Esophagus squamous epithelium (tissue), 4 donors: ENCODE measurements around the gene NOM1.
"Not testable (repeated sequence)": the region's sequence is repeated elsewhere in the genome, so short reads cannot be mapped to it uniquely, and the experiment has no call there.

Experiments
- POLR2A ChIP-seq, 4 donors: fragments of 450-650 bp; IDR thresholded peaks; one replicate each; pipeline ENCODE4 v1.6.1; 2017; ENCODE audit warnings: antibody characterized with exemption in 4 of 4, mild to moderate bottlenecking in 4 of 4, moderate library complexity in 3 of 4
- TF ChIP-seq, protein P1 (sequence below), 6 experiments: fragments of 450-650 bp in 4 of 6; fragments of 200-600 bp in 2 of 6; sonication (generic) in 2 of 6; IDR thresholded peaks; one replicate each; pipeline ENCODE4 v1.5.1; 2016 to 2019; ENCODE audit warnings: antibody characterized with exemption in 6 of 6, mild to moderate bottlenecking in 4 of 6, moderate library complexity in 4 of 6

DNA sequence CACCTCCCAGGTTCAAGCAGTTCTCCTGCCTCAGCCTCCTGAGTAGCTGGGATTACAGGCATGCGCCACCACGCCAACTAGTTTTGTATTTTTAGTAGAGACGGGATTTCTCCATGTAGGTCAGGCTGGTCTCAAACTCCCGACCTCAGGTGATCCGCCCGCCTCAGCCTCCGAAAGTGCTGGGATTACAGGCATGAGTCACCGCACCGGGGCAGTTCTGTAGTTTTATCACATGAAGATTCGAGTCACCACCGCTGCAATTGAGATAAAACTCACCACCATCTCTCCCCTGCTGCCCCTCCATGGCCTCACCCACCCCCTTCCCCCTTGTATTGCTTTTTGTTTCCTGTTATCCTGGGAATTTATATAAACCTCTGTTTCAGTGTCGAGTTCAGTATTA lies 3.7 kb downstream of the NOM1 start:
- TF ChIP-seq, protein P1, sequence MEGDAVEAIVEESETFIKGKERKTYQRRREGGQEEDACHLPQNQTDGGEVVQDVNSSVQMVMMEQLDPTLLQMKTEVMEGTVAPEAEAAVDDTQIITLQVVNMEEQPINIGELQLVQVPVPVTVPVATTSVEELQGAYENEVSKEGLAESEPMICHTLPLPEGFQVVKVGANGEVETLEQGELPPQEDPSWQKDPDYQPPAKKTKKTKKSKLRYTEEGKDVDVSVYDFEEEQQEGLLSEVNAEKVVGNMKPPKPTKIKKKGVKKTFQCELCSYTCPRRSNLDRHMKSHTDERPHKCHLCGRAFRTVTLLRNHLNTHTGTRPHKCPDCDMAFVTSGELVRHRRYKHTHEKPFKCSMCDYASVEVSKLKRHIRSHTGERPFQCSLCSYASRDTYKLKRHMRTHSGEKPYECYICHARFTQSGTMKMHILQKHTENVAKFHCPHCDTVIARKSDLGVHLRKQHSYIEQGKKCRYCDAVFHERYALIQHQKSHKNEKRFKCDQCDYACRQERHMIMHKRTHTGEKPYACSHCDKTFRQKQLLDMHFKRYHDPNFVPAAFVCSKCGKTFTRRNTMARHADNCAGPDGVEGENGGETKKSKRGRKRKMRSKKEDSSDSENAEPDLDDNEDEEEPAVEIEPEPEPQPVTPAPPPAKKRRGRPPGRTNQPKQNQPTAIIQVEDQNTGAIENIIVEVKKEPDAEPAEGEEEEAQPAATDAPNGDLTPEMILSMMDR (IDR thresholded peaks at IDR 0.05): not testable (repeated sequence)
- not testable (repeated sequence) for TF ChIP-seq POLR2A (IDR thresholded peaks at IDR 0.05)
